ENCODE measurements around the gene ATP9A. TPM values are rescaled to one million over a fixed set of nuclear protein-coding genes. Genes with fewer than 3 reads are reported as not detected.
A peak's percentile ranks its signal among the peaks of the same experiment; 100 is the strongest.

ATP9A gene
- total and polyA plus RNA-seq, 2 donors (not counting 3 experiments of a cell fraction or from before 2014, with no cell fraction given), result 20.9 to 41.5 TPM

DNA sequence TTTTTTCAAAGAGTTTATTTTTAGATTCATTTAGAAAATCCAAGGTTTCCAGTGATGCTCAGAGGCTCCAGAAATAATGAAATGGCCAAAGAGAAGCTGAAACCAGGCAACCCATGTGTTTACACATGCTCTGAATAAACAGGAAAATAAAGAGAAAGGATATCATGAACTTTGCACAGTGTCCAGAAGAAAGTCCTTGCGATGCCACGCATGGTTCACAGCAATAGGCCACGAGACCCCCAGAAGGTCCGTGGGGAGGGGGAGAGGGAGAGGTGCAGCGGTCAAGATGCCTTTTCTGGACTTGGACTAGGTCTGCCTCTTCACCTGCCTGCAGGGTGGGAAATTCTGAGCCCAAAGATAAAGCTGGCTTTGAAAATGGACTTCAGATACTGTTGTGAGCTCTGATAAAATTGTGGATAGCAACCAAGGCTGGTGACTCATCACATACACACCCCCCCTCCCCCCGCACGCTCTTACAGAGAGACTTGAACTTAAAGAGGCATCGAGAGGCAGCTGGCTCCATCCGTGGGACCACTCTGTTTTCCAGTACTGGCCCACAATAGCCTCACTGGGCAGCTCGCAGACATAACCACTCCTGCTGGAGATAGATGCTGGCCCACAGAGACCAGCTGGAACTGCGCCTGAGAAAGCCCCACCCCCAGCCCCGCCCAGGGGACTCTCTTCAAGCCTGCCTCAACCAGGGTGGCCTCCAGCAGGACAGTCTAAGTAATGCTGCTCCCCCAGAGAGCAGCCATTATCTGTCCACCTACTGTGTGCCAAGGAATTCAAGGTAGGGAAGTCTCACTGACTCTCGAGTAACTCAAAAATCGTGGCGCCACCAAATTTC lies 204.5 kb downstream of the ATP9A start:
- no peaks in the 10 kb centered on the region for H4K20me1 ChIP-seq (replicated peaks; ENCODE audit: control insufficient read depth, extremely low read depth, insufficient read depth, low read length)
- dilution Hi-C loops (cut with MboI; ENCODE audit: extremely low pct_ligation_motif_present, low sequenced_read_pairs), result no loop called here
- TF ChIP-seq, protein P1, sequence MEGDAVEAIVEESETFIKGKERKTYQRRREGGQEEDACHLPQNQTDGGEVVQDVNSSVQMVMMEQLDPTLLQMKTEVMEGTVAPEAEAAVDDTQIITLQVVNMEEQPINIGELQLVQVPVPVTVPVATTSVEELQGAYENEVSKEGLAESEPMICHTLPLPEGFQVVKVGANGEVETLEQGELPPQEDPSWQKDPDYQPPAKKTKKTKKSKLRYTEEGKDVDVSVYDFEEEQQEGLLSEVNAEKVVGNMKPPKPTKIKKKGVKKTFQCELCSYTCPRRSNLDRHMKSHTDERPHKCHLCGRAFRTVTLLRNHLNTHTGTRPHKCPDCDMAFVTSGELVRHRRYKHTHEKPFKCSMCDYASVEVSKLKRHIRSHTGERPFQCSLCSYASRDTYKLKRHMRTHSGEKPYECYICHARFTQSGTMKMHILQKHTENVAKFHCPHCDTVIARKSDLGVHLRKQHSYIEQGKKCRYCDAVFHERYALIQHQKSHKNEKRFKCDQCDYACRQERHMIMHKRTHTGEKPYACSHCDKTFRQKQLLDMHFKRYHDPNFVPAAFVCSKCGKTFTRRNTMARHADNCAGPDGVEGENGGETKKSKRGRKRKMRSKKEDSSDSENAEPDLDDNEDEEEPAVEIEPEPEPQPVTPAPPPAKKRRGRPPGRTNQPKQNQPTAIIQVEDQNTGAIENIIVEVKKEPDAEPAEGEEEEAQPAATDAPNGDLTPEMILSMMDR (IDR thresholded peaks at IDR 0.05; ENCODE audit: extremely low read depth in 1 of 2, insufficient read depth in 1 of 2, low read depth in 1 of 2, low read length in 2 of 2), result no peak
- TF ChIP-seq POLR2A (IDR thresholded peaks at IDR 0.05; ENCODE audit: low read depth, low read length), result no peak
- no peak for TF ChIP-seq MYC (IDR thresholded peaks at IDR 0.05; ENCODE audit: low read depth, low read length)
- TF ChIP-seq FOS (IDR thresholded peaks at IDR 0.05; ENCODE audit: borderline replicate concordance, insufficient read depth, low read length), result peak; percentile 76
- TF ChIP-seq EZH2 (IDR thresholded peaks at IDR 0.05; ENCODE audit: borderline replicate concordance, low read depth, low read length, severe bottlenecking), result no peak
- peak; percentile 37 for TF ChIP-seq GATA2 (IDR thresholded peaks at IDR 0.05; ENCODE audit: insufficient read depth, insufficient read length, low read depth, low read length)
- TF ChIP-seq, protein P2, sequence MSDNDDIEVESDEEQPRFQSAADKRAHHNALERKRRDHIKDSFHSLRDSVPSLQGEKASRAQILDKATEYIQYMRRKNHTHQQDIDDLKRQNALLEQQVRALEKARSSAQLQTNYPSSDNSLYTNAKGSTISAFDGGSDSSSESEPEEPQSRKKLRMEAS (IDR thresholded peaks at IDR 0.05; ENCODE audit: insufficient read depth, insufficient read length), result no peak
- no peak for TF ChIP-seq POLR2AphosphoS5 (IDR thresholded peaks at IDR 0.05; ENCODE audit: insufficient read depth, low read depth, low read length)
- TF ChIP-seq JUN (IDR thresholded peaks at IDR 0.05; ENCODE audit: borderline replicate concordance, insufficient read depth, insufficient read length, low read depth), result peak; percentile 82
- H2AFZ ChIP-seq (ENCODE audit: low read depth, low read length), result no peak overlapping the region
- peaks cover 24% of the 10 kb centered on the region for H3K4me1 ChIP-seq (ENCODE audit: control insufficient read depth, extremely low read depth, insufficient read depth, low read length)
- H3K79me2 ChIP-seq (ENCODE audit: control insufficient read depth, insufficient read depth, low read length), result no peaks in the 10 kb centered on the region
- peak overlapping the region; percentile 66 for H3K9ac ChIP-seq (replicated peaks; ENCODE audit: extremely low read depth, insufficient read depth, low read length)
- intact Hi-C loops (cut with micrococcal nuclease), result loop anchor here (1.0 to 2.0 kb wide), 5 partner anchors 21 to 107 kb away; partner anchors contain the start of gene NFATC2
- H3K36me3 ChIP-seq (ENCODE audit: control insufficient read depth in 2 of 2, extremely low read depth in 1 of 2, insufficient read depth in 2 of 2, low read length in 2 of 2), result no peaks in the 10 kb centered on the region
- DNase-seq (ENCODE audit: low read depth, low spot score) (peak; percentile 94), FAIRE-seq (peak; percentile 91)
- ChIA-PET CTCF (interaction anchor here (0.8 to 2.7 kb wide), 19 partner anchors 9 to 576 kb away, joined by 3 to 28 read pairs (median 4); partner anchors contain the start of gene NFATC2), POLR2A (interaction anchor here (0.6 to 0.8 kb wide), 2 partner anchors 107 to 643 kb away, joined by 3 to 7 read pairs; no protein-coding TSS in a partner anchor)
- H3K4me2 ChIP-seq (ENCODE audit: insufficient read depth, low read length), result peak overlapping the region; percentile 91
- H3K9me3 ChIP-seq (replicated peaks; ENCODE audit: control insufficient read depth, insufficient read depth, low read length), result no peaks in the 10 kb centered on the region
- no peaks in the 10 kb centered on the region for H3K9me1 ChIP-seq (replicated peaks; ENCODE audit: control insufficient read depth, extremely low read depth, insufficient read depth, low read length)
- no TSS peak for BruUV-seq (replicated peaks)
- H3K27ac ChIP-seq (ENCODE audit: insufficient read depth, low read depth, low read length), result peak overlapping the region; percentile 64
- peak overlapping the region in 1 of 3 experiments; percentile 62 for H3K4me3 ChIP-seq (replicated peaks in 1 of 3; ENCODE audit: insufficient read depth in 1 of 3, low read depth in 1 of 3, low read length in 3 of 3)
- H3K27me3 ChIP-seq (ENCODE audit: control insufficient read depth in 2 of 2, insufficient read depth in 2 of 2, low read length in 2 of 2), result peaks cover 2 to 4% of the 10 kb centered on the region in 2 experiments
